HG03521 (cell line): ENCODE results near the gene MRTFB.

ENCODE experiments used
- ATAC-seq: cut with Tn5 transposase; IDR thresholded peaks from one replicate; pipeline ENCODE4 v1.9.1; 2021; ENCODE audit warnings: mild to moderate bottlenecking, moderate library complexity; ENCODE audit not compliant: unreplicated experiment

Gene MRTFB

DNA sequence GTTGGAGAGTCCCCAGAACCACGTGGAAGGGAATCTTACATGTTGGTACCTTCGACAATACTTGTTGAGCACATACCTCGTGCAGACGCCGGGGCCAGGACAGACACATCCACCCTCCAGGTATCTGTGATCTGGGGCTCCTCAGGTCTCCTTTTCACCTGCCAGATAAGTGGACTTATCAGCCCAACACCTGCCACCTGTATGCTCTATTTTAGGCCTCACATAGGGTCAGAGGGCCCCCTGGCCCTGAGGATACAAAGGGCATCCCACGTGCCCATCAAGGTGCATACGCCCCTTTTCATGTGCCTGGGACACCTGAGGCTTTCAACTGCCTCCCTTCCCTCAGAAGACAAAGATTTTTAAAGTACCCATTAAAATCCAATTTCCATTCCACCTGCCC is 212.7 kb downstream of the MRTFB start:
- ATAC-seq: no peak

DNA sequence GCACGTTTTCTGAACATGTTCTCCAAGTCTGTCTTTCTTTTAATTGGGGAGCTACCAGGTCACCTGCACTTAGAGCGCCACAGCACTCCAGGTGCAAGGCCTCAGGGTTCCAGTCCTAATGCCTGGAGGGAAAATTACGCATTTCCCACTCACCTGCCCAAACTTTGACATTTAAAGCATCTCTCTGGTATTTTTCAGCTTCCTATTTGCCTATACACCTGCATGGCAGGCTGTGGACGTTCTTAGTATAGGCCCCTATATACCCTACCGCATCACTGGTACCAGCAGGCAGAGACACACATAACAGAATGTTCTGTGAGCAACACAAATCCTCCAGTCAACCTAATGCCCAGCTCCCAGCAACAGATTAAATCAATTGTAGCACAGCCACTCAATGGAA is 213.3 kb downstream of the MRTFB start:
- ATAC-seq: no peak

DNA sequence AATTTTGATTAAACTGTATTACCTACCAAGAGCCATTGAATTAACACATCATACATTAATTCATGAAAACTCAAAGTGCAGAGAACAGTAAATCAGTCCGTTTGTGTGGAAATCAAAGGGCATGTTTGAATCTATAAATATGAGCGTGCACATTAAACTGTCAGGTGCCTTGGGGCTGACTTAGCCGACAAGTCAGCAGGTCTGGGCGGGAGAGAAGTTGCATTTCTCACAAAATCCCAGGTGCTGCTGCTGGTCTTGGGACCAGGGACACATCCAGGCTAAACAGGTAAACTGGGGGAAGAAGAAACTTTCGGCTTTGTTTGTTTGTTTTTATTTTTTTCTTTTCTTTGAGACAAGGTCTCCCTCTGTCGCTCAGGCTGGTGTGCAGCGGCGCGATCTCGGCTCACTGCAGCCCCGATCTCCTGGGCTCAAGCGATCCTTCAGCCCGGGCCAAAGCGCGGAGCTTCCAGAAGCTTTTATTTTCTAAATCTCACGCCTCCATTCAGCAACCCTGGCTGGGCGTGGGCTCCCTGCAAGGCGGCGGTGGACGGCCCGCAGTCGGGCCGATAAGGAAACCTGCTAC is 213.9 kb downstream of the MRTFB start:
- peak; percentile 26 for ATAC-seq

DNA sequence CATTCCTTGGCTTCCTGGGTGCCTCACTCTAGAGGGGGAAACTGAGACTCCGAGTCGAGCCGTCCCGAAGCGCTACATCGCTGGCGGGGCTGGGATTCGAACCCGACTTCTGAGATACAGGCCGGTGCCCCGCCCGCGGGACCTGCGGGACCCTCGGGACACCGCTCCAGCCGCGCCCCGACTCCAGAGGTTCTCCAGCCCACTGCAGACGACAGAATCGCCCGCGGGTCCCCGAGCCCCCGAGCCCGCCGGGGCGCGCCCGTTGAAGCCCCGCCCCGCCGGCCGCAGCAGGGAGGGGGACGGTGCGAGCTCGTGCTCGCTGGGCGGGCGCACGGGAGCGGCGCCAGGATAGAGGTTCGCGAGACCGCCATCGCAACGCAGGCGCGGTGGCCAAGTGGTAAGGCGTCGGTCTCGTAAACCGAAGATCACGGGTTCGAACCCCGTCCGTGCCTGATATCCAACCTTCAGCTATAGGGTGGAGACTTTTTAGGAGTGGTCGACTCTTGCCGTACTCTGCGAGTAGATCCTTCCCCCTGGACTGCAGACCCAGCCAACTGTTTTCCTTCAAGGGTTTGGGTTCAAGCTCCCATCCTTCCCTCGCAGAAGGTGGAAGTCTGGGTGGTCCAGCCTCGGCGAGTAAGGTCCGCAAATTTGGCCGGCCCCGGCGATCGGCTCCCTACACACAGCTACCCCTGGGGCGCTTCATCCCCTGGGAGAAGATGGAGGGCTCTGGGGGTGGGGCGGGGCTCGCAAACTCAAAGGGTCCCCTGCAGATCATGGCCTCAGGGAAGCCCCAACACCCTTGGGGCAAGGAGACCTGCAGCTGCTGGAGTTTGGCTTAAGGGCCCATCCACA is 214.6 kb downstream of the MRTFB start:
- peak; percentile 72 for ATAC-seq

DNA sequence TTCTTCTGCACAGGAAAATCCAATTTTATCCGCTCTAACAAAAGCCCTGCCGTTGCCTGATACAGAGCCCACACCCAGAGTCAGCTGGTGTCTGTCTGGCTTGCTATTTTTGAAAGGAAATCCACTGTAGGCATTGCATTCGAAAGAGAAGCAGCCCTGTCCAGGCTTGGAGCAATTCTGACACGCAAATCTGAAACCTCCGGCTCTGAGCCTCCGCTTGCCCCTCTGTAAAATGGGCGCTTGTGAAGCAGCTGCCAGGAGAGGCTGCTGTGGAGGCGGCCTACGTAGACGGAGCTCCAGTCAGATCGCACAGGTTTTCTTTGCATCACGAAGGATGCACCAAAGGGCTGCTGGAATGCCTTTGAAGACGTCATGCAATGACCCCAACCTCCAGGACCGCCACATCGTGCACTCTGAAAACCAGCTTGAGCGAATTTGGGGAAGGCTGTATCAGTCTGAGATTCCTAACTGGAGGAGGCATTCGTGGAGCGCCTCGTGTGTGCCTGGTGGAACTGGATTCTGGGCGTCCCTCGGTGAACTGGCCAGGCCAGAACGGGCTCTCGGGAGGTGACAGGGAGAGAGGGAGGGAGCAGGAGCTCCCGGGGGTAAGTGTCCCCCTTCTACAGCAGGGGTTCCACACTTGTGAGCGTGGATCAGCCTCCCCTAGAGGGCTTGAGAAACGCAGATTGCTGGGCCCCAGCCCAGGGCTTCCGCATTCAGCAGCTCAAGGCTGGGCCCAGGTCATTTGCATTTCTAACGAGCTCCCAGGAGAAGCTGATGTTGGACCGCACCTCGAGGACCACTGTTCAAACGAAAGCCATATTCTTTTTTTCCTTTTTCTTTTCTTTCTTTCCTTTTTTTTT is 215.5 kb downstream of the MRTFB start:
- ATAC-seq: peak; percentile 22

DNA sequence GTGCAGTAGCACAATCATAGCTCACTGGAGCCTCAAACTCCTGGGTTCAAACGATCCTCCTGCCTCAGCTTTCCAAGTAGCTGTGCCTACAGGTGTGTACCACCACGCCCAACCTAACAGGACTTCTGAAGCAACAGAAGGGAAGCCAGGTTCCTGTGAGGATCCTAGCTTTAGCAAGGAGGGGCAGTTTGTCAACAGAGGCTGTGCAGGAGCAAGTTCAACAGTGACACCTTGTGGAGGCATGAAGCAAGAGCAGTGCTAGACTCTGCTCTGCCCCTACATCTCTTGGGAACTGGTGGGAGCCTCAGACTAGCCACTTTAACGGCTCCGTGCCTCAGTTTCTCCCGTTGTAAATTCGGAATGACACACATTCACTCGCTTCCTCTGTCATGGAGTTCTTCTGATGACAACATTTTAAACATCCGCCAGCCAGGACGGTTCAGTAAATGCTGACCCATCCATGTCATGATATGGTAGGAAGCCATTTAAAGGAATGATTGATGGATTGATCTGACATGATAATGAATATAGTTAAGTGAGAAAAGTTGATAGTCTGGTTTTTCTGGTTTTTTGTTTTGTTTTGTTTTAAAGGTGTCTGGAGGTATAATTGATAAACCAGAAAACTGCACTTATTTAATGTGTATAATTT is 218.7 kb downstream of the MRTFB start:
- no peak for ATAC-seq

DNA sequence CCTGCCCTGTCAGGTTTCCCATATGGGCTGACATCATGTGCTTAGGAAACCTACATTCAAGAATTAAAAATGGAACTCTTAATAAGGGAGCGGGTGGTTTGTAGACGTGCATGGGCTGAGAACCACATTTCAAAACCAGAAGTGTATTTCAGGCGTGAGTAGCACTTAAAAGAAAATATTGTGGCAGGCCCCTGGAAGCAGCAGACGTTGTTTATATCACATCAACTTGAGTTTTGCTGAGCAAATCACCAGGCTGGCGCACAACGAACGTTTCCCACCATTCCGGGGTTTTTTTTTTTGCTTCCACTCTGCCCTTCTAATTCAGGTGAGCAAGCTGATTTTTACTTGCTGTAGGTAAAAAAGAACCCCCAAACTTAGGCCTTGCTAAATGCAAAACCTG is 220.2 kb downstream of the MRTFB start:
- no peak for ATAC-seq

DNA sequence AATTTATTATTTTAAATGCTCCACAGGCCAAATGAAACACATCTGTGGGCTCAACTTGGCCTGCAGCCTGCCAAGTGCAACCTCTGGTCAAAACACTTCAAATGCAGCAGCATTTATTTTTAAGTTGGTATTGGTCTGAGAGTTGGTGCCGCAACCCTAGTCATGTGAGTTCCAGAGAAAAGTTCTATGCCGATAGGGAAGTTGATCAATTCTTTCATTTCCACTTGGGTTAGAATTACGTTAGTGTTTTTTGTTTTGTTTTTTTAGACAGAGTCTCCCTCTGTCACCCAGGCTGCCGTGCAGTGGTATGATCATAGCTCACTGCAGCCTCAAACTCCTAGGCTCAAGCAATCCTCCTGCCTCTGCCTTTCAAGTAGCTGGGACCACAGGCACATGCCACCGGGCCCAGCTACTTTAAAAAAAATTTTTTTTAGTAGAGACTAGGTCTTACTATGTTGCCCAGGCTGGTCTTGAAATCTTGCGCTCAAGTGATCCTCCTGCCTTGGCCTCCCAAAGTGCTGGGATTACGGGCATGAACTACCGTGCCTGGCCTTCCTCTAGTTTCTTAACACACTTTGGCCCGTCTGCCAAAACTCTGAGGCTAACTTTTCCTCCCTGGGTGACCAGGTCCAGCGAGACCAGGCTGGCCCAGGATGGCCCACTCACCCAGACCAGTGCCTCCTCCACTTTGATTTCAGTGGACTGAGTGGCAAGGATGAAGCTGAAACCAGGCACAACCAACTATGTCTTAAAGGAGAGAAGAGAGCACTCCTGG is 221.1 kb downstream of the MRTFB start:
- ATAC-seq: no peak

DNA sequence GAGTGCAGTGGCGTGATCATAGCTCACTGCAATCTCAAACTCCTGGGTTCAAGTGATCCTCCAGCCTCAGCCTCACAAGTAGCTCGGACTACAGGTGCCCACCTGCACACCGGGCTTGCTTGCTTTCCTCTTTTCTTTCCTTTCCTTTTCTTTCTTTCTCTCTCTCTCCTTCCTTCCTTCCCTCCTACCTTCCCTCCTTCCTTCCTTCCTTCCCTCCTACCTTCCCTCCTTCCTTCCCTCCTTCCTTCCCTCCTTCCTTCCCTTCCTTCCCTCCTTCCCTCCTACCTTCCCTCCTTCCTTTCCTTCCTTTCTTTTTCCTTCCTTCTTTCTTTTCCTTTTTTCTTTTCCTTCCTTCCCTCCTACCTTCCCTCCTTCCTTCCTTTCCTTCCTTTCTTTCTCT is 225.5 kb downstream of the MRTFB start:
- ATAC-seq: no peak

DNA sequence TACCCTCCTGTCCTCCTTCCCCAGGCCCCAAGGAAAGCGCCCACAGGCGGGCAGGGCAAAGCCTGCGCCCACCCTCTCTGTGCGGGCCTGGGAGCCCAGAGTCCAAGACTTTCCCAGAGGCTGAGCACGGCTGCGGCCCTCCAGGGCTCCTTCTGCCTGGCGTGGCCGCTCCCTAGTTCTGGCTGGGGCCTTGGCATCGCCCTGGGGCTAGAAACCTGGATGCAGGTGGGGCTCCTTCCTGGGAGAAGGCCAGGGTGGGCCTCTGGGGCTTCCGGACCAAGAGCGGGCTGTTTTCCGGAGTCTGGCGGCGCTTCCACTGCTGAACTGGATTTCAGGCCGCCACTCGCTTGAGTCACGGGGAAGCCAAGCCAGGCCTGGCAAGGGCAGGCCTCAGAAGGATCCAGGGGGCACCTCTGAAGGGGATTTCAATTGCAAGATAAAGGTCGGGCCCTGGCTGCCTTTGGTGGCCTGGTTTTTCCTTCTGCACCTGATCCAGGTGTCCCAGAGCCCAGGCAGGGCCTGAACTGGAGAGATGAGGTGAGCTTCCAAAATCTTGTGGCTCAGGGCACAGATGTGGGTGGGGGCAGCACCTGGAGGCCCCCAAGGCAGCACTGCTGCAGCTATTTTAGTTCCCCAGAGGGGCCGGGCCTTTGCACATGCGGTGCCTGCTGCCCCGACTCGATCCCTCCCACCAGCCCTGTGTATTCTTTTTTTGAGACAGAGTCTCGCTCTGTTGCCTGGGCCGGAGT is 227.4 kb downstream of the MRTFB start:
- no peak for ATAC-seq

DNA sequence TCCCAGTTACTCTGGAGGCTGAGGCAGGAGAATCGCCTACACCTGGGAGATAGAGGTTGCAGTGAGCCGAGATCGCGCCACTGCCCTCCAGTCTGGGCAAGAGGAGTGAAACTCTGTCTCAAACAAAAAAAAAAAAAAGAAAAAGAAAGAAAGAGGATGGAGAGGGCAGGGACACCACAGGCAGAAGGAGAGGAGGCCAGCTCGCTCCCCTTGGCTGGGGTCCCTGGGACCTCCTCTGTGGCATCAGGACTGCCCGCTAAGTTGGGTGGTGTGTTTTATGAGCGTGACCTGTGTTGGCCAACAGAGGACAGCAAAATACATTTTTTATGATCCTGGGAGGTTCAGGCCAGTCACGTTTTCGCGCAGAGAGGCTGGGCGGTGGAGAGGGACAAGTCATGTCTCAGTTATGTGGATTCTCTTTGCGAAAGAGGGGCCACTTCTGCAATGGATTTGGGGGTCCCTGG is 229.6 kb downstream of the MRTFB start:
- peak; percentile 36 for ATAC-seq

DNA sequence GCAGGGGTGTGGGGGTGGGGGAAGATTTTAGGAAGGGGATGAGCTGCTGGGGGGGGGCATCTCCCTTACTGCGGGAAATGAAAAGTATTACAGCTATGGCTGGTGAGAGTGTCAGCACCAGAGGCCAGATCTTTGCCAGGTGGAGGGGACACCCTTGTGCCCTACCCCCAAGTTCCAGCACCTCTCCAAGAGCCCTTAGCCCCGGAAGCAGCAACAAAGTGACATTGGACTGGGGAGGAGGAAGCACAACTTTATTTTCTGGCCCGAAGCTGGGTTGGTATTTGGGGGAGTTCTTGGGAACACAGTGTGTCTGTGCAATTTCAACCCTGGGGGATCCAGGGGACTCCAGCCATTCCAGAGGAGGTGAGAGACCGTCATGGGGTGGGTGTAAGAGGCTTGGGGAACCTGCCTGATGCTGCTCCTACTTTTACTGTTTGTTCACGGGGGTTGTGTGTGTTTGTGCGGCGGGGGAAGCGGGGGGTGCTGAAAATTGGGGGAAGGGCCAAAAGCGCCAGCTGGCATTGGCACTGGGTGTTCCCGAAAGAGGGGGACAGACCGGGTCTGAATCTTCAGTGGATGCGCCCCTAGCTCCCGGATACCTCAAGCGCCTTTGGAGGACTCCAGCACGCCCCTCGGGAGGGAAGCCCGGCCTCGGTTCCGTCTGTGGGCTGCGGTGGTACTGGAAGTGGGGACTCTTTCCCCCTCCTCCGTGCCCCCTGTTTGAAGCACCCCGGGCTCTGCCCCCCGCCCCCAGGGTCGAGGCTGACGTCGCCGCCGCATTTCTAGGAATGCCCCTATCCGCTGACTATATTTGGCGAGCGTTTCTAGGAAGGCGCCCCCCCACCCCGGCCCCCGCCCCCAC is 230.3 kb downstream of the MRTFB start:
- no peak for ATAC-seq

DNA sequence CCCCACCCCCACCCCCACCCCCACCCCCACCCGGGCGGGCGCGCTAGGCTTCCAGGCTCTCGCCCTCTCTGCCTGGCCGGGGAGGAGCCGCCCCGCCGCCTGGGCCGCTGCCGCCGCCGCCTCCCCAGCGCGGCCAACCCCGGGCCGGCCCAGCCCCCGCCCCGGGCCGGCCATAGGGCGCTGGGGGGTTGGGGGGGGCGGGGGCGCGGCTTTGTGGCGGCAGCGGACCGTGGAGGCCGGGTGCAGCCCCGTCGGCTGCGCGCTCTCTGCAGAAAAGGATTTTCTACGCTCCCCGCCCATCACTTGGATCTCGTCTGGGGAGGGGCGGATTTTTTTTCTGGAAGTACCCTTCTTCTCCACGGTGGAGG is 230.9 kb downstream of the MRTFB start:
- ATAC-seq: peak; percentile 62

DNA sequence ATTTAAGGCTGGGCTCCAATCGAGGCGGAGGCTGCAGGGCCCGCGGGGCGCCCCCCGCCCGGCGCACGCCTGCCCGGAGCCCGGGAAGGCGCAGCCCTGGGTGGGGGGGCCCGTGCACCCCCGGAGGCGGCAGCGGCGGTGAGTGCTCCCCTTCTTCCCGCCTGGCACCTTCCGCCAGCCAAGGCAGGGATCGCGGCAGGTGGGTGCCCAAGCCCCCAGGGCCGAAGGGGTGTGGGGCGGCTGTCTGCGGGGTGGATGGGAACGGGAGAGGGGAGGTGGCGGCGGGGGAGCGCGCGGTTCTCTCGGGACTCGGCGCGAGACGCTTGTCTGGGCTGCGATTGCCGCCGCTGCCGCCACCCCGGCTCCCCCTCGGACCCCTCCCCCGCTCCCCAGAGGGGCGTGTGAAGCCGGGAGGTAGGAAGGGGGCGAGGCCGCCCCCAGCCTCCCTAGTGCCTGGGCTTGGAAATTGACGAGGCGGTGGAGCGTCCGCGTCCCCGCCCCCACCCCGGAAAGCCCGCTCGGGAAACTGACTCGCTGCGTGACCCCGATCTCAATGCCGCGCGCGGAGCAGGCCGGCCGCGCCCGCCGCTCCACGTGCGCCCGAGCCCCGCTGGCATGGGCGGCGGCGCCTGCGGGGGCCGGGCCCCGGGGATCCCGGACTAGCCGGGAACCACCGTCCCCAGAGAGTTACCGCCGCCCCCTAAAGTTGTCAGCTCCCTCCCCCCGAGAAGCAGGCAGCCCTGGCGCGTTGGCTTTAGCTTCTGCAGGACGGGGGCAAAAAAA is 231.5 kb downstream of the MRTFB start:
- ATAC-seq: peak; percentile 26

DNA sequence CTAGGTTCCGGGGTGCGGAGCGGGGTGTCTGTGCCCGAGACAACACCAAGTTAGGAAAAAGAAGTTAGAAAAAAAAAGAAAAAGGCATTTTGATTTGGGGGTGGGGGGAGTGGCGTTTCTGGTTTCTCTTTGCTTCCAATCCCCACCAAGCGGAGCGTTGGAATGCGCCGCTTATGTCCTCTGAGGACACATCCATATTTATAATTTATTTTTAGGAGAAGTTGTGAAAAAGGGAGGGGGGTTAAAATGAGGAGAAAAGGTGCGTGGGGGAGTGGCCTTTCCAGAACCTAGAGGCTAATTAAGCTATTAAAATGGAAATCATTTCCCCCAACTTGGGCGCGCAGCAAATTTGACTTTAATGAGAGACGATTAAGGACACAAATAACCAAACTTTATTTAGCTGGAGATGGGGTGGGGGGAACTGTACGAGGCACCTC is 232.1 kb downstream of the MRTFB start:
- no peak for ATAC-seq

DNA sequence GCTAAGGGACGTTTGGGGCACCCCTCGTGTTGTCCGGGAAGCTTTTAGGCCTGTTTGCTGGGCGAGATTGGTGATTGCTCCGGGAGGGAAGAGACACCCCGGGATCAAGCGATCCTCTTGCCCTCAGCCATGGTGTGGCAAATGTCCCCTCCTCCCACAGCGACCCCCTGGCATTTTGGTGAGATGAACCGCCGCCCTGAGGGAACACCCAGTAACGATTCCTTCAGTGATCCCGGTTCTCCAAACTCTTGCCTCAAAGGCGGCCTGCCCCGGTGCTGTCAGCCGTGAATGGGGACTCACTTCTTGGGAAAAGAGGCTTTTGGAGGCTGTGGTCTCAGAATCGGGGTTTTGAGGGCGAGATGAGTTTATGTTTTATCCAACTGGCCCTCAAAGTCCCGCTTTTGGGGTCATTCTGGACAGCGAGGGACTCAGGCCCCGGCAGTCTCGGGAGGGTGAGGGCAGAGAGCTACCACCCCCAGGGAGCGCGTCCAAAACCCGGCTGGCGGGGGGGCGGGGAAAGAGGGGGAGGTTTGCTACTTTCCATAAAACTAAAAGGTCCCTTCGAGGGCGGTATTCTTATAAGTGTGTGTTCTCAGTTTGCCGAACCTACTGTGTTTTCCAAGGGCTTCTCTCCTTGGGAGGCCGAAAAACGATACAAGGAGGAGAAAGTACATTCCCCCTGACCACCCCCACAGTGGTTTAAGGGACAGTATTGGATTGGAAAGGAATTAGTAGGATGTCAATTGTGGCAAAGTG is 232.7 kb downstream of the MRTFB start:
- ATAC-seq: no peak

DNA sequence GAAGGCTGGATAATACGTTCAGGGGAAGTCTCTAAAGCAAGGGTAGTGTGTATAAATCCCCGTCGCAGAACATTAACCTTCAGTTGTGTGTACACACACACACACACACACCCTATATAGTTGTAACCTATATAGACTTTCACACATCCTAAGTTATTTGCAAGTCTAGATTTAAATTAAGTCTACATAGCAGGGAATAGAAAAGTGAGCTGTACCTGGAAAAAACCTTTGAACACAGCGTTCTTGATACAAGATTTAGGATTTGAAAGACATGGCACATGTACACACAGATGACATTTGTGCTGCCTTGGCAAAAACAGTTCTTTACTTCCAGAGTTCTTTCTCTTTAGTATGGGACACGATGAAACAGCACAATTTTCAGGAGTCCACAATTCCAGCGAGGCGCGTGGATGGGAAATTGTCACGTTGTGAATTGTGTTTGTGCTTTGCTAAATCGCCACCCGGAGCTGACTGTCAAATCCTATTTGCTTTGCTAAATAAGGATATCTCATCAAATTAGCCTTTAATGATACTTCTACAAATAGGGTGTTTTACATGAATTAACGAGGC is 233.9 kb downstream of the MRTFB start:
- no peak for ATAC-seq
